ENCODE results near the gene UTS2R.
A peak's percentile ranks its signal among the peaks of the same experiment; 100 is the strongest.

UTS2R gene

DNA sequence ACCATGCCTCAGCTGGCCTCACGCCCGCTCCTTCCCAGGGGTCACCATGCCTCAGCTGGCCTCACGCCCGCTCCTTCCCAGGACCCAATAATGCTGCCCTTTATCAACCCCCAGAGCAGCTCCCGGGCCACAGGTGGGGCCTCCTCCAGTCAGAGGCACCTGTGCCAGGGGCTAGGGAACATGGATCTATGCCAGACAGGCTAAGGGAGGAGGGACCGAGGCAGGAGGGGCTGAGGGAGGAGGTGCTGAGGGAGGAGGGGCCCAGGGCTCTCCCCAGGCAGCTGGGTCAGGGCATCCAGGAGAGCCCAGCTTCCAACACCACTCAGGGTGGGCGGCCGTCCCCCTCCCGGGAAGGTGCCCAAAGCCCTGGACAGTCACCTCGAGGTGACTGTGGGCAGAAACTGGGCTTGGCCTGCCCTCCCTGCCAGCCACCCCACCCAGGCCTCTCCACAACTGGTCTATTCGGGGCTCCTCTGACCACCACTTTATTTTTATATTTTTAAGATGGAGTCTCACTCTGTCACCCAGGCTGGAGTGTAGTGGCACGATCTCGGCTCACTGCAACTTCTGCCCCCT is 19.4 kb downstream of the UTS2R start:
- no peak for DNase-seq

DNA sequence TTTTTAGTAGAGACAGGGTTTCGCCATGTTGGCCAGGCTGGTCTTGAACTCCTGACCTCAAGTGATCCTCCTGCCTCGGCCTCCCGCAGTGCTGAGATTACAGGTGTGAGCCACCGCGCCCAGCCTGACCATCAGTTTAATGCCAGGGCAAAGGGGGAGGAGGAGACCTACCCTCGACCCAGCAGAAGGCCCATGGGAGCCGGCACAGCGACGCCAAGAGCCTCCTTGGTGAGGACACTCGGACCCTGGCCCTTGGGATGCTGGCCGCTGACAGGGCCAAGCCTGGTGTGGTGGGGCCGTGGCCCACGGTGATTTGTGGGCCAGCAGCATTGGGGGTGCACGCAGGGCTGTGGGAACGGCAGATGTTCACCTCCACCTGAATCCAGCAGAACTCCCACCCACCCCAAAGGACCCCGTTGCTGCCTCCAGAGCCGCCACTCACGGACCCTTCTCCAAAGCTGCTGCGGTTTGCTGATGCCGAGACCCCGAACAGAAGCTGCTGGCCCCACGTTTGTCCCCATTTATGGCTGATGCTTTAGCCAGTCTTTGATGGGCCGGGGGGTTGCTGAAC is 20.0 kb downstream of the UTS2R start:
- no peak for DNase-seq

DNA sequence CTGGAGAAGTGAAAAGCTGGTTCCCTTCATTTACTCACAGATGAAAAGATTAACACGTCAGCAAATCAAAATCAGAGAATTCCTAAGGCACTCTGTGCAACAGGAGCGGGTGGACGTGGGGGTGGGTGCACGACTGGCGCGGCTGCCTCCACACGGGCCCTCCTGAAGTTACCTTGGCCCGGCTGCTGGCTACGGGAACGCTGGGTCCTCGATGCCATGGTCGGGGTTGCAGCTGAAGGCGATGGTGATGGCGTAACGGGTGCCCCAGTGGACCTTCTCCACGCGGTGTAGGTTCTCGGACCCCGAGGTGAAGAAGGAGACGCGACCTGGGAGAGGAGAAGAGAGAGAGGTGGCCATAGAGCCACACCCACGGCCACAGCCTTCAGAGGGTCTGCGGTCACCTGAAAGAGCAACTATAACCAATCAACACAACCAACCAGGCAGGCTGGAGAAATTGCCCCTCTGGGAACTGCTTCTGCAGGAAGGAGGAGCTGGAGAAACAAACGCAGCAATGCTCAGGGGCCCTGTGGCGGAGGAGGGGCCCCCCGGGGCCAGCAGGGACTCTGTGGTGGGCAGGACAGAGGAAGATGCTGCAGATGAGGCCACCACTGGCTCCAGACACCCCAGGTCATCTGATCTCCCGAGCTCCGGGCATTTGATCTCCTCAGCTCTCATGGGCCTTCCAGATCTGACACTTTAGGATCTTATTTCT is 20.8 kb downstream of the UTS2R start:
- DNase-seq, result no peak

DNA sequence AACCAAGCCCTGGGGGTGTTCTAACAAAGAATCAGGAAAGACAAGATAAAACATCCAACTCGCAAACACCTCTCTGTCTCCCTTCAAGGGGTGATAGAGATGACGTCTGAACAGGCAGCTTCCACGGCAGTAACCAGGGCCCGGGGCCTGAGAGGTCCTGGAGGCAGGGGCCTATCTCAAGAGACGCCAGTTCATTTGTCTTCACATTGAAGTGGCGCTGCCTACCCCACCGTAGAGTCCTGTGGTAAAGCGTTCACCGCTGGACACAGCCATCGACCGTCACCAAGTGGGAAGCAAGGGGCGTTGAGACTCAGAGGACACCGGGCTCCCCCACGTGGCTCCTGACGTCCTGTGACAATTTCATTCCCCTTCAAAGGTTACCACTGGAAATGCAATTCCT is 21.4 kb downstream of the UTS2R start:
- DNase-seq, result no peak

DNA sequence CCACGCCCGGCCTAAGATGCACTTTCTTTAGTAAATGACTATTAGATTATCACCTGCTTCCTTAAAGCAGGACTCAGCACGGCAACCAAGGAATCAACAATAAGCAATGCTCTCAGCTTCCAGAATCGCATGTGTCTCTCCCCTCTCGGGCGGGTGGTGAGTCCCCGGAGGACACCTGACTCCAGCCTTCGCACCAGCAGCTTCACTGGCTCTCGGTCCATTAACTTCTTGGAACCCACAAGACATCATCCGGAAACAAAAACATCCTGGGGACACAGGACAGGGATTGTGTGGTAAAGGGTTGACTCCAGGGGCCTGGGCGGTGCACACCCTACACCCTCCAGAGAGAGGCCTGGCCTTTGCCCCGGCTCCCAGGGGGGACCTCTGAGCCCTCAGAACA is 22.7 kb downstream of the UTS2R start:
- DNase-seq, result no peak

DNA sequence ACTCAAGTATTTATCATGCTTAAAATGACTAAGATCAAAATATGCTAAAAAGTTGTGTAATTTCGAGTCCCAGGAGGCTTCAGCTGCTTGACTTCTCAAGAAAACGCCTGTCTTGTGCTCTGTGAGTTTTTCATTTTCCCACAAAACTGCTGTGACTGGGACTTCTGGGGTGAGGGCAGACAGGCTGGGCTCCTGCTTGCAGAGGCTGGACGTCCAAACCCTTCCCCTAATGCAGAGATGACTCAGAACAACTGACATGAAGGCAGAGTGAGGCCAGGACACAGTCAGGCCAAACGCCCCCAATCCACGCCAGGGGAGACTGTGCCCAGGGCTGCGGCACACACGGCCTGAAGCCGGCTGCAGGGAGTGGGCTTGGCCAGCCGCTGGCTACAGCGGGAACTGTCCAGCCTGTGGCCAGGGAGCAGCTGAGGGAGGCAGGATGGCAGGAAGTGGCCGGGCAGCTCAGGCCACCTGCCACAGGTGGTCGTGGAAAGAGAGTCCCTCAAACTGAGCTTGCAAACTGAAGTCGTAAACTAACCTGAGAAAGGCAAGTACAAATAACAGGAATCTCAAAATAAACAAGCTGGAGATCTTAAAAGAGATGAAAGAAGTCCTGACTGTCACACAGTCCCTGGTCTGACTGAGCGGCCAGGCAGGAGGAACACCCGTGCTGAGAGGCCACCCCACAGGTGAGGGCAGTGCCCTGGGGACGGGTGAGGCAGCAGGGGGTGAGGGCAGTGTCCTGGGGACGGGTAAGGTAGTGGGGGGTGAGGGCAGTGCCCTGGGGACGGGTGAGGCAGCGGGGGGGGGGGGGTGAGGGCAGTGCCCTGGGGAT is 25.3 kb downstream of the UTS2R start:
- peak; percentile 61 for DNase-seq

DNA sequence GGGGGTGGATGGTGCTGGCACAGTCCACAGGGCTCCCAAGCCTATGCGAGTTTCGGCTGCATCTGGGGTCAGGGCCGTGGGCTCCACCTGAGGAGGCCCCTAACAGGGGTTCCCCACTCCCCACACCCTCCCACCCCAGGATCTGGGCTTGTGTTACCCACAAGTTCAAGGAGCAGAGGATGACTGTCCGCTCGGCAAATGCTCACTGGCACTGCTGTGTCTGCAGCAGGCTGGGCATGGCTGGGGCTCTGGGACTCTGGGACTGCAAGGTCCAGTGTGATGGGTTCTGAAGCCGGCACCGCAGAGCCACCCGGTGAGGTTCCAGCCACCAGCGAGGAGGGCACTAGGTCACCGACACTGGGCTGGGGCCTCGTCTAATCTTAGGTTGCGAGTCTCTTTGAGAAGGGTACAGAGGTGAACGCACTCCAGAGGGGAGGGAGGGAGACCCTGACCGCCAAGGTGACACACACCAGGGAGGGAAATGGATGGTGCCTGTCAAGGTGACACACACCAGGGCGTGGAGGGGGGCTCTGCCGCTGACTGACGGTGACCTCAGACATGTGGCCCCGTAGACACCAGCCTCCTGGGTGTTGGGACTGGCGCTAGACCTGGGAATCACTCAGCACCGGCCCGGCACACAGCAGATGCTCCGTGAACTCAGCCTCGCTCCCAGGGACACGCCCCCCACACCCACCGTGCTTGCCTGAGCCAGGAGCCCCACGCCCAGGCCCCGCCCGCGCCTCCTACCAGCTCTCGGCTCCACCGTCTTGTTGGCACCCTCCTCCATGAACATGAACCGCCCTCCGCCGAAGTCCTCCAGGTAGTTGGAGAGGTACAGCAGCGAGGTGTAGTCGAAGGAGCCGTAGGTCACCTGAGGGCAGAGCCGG is 26.1 kb downstream of the UTS2R start:
- DNase-seq, result no peak

DNA sequence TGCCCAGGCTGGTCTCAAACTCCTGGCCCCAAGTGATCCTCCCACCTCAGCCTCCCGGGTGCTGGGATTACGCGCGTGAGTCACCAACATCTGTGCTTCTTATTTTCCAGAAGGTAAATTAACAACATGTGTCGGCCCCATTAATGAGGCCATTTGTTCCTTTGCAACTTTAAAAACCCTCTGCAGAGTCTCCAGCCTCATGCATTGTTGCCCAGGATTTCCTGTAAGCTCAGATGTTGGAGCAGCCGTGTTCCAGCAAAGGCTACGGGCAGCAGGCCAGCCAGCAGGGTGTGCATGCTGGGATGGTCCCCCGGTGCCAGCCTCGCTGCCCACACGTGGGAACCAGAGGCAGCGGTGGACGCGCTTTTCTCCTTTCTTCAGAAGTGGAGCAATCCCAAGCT is 27.5 kb downstream of the UTS2R start:
- DNase-seq, result no peak

DNA sequence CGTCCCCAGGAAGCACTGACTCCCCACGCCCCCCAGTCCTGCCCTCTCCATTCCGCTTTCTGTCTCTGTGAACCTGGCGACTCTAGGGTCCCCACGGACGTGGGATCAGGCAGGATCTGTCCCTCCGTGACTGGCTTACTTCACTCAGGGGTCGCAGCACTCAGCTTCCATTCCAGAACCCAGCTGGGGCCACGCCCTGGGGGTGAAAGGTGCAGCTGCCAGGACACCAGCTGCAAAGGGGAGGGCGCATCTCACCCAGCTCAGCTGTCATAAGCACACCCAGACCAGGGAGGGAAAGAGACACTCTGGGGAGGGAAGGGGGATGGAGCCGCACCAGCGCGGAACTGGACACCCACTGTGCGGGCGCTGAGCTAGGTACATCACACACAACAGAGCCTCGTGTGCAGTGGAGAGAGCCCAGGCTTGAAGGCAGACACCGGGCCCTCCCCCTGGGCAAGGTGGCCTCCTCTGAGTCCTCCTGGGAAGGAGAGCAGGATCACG is 28.1 kb downstream of the UTS2R start:
- no peak for DNase-seq

DNA sequence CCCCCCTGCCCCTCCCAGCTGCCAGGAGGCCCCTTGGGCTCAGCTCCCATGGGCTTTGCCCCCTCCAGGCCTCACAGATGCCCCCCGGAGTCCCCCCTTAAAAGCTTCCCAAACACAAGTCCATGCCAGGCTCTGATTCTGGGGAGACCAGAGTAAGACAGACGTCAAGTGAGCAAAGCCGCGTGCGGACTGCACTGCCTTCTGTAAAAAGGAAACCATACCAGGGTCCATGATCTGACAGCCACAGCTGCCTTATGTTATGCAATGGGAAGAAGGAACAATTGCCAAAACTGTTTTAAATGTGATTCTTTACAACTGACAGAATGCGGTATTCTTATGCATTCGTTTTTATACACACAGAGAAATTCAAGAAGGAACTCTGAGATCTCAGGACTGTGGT is 28.6 kb downstream of the UTS2R start:
- DNase-seq, result no peak

DNA sequence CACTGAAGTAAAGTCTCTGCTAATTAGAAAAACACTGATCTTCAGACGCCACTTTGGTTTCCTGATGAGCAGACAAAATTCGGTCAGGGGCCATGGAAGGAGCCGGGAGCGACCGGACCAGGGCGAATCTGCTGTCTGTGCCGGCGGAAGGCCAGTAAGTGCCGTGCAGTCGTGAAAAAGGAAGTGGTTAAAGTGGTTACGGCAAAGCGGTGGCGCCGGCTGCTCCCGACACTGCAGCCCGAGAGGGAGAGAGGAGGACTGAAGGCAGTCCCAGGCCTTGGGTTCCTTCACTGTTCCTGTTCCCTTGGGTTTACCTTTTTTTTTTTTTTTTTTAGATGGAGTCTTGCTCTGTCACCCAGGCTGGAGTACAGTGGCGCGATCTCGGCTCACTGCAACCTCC is 29.3 kb downstream of the UTS2R start:
- DNase-seq, result no peak

DNA sequence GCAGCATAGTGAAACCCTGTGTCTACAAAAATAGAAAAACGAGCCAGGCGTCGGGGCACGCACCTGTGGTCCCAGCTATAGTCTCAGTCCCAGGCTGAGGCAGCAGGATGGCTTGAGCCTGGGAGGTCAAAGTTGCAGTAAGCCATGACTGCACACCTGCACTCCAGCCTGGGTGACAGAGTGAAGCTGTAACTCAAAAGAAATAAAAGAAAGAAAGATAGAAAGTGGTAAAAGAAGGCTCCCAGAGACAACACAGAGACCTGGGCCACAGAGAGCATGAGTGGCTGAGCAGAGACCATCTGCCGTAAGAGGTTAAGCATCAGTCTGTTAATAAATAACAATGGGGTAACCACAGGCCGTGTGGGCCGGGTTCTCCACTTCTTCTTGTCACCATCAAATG is 31.3 kb downstream of the UTS2R start:
- no peak for DNase-seq

DNA sequence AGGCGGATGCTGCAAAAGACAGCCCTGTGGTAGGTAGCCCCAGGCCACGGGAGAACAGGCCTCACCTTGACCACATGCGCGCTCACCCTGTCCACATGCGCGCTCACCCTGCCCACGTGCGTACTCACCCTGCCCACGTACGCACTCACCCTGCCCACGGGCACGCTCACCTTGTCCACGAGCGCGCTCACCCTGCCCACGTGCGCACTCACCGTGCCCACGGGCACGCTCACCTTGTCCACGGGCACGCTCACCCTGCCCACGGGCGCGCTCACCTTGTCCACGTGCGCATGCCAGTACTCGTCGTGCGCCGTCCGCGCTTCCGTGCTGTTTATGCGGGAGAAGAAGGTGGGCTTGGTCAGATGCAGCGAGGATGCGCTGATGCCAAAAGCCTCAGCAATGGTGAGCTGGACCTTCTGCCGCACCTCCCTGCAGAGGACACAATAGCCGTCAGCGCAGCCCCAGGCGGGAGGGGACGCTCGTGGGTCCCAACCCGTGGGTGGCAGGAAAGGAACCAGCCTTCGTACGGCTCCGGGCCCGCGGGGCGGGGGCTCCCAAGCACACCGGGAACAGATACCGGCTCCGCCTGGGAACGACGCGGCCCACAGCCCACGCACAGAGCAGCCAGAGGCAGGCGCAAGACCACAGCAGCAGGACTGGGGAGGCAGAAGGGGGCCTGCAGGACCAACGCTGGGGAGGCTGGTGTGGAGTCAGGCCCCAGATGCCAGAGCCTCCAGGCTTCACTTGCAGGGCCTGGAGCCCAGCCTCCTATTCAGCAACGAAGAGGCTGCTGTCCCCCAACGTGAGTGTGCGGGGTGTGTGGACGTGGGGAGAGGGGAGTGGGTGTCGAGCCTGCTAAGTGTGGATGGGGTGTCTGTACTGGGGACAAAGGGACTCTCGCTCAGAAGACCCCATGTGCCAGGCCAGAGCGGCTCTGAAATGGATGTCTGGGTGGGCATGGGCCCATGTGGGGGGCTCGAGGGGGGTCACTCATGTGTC is 32.4 kb downstream of the UTS2R start:
- DNase-seq, result no peak

DNA sequence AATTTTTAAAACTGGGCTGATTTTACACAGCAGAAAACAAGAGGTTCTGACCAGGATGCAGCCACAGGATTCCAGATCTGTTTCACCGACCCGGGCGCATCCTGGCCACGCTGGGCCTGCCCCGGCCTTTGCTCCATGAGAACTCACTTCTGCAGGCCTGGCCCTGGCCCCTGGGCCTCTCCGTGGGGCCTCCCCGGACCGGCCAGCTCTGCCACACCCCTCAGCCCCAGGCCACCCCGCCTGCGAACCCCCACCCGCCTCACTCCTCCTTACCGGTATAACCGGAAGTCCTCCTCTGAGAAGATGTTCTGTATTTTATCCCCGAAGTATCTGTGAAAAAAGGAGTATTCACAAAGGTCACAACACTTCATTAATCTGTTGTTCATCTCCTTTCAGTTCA is 33.5 kb downstream of the UTS2R start:
- no peak for DNase-seq

DNA sequence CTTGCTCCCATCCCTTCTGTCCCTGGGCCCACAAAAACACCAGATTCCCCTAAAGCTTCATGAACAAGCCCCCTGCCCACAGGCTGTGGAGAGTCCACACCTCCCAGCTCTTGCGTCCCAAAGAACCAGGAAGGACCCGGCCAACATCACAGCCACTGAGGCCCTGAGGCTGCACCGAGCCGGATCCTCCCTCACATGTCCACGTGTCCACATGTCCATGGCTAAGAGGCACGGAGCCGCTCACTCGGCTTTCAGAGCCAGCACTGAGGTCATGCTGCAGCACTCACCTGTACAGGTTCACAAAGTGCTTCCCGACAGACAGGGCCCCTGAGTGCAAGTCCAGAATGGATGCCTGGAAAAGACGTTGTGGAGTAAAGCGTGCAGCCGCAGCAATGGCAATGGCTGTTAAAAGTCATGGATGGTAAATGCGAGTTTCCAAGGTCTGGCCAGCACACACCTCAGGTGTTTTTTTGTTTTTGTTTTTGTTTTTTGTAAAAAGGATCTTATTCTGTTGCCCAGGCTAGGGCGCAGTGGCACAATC is 34.6 kb downstream of the UTS2R start:
- no peak for DNase-seq

DNA sequence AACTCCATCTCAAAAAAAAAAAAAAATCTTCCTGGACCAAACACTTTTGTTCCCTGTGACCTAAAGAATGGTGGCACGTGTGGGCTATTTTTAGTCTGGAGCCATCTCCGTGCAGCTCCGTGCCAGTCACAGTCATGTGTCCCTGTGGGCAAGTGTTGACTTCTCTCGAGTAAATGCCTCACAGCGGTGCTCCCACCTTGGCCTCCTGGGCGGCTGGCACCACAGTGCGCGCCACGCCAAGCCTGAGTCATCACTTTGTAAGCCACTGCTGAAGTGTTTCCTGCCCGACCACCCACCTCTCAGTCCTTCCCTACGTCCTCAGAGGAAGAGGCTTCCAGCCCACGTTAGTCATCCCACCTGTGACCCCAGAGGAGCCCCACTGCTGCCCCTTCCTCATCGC is 35.7 kb downstream of the UTS2R start:
- DNase-seq, result no peak

DNA sequence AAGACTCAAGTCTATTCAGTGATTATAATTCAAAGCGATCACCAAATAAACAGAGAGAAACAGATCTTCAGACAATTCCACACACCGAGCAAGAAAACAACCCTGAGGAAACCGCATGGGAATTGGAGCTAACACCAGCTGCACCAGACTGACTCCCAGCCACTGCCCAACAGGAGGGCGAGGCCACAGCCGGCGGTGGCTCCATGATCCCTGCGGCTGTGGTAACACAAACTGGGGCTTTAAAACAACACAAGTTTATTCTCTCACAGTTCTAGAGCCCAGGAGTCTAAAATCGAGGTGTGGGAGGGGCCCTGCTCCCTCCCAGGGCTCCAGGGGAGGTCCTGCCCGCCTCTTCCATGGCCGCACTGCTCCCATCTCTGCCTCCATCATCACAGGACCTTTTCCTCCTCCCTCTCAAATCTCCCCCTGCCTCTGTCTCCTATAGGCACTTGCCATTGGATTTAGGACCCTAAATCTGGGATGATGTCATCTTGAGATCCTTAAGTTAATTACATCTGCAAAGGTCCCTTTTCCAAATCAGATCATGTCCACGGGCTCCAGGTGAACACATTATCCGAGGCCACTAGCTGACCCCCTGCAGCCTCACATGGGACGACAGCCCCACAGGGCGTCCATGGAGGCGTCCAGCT is 36.8 kb downstream of the UTS2R start:
- no peak for DNase-seq

DNA sequence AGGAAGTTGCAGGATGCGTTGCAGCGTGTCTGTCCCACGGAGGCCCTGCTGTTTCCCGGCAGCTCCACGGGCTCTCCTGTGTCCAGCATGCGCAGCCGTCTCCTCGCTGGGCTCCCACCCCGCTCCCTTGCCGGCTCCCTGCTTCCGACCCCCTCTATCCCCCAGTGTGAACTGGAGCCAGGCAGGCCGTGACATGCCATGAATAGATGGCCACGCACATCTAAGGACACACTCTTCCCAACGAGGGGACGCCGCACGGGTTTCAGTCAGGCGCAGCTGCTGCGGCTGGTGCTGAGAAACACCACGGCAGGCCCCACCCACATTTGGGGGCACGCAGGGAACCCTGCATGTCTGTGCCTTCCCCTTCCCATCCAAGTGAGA is 37.4 kb downstream of the UTS2R start:
- no peak for DNase-seq

DNA sequence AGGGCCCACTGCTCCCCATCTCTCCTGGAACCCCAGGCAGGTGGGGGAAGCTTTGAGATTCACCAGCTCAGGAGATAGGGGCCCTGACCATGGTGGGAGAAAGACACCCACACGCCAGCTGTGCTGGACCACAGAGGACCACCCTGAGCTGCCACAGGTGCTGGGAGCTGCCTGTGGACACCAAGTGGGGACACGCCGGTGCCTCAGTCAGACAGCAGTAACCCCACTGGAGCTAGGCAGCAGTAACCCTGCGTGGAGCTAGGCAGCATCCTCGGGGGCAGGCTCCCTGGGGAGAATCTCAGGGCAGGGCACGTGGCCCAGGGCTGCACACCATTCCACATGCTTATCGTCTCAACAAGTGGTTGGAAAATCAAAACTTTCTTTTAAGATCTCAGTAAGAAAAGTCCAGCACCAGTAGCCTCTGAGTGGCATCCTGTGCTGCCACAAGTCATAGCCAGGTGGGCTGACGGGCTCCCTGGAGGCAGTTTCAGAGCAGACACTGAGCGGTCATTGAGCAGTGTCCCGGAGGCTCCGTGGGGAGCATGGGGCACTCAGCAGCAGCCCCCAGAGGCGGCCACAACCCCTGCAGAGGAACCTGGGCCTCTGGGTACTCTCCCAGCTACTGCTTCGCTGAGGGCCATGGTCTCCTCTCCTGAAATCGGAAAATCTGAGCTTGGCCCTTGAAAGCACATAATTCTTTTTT is 38.6 kb downstream of the UTS2R start:
- DNase-seq, result no peak
